IPS-15b (cell line): ENCODE data around the gene EXOC7.
"Not testable (repeated sequence)": the region's sequence is repeated elsewhere in the genome, so short reads cannot be mapped to it uniquely, and the experiment has no call there.

Experiments used
- H3K27me3 ChIP-seq: one replicate; pipeline ENCODE4 v1.6.1; 2013; ENCODE audit warnings: low read length; ENCODE audit not compliant: control insufficient read depth, insufficient read depth
- H3K36me3 ChIP-seq: one replicate; pipeline ENCODE4 v1.6.1; 2013; ENCODE audit warnings: low read length; ENCODE audit not compliant: control insufficient read depth, insufficient read depth
- H3K4me1 ChIP-seq: one replicate; pipeline ENCODE4 v1.6.1; 2013; ENCODE audit warnings: mild to moderate bottlenecking, low read length; ENCODE audit not compliant: control insufficient read depth, insufficient read depth
- H3K4me3 ChIP-seq: one replicate; pipeline ENCODE4 v1.5.1; 2013; ENCODE audit warnings: low read depth, low read length
- H3K9ac ChIP-seq: one replicate; pipeline ENCODE4 v1.6.1; 2013; ENCODE audit warnings: low read depth, mild to moderate bottlenecking, low read length
- H3K9me3 ChIP-seq: one replicate; pipeline ENCODE4 v1.6.1; 2013; ENCODE audit warnings: mild to moderate bottlenecking, low read length; ENCODE audit not compliant: control insufficient read depth, insufficient read depth

EXOC7 gene

GRCh38 chr17:76081295-76082210 is 22.0 kb downstream of the EXOC7 start:
- Histone ChIP-seq H3K4me1 (peaks cover 17% of the 10 kb centered on the region), H3K4me3 (no peak overlapping the region), H3K9me3 (no peaks in the 10 kb centered on the region), H3K27me3 (peaks cover 35% of the 10 kb centered on the region), H3K36me3 (peaks cover 33% of the 10 kb centered on the region), H3K9ac (no peak overlapping the region)

GRCh38 chr17:76080768-76081287 is 22.8 kb downstream of the EXOC7 start:
- H3K9ac ChIP-seq, result no peak overlapping the region
- H3K36me3 ChIP-seq, result peaks cover 27% of the 10 kb centered on the region
- no peaks in the 10 kb centered on the region for H3K9me3 ChIP-seq
- H3K4me3 ChIP-seq, result peak overlapping the region; percentile 41
- H3K27me3 ChIP-seq, result peaks cover 42% of the 10 kb centered on the region
- peaks cover 17% of the 10 kb centered on the region for H3K4me1 ChIP-seq

GRCh38 chr17:76079956-76080767 is 23.4 kb downstream of the EXOC7 start:
- Histone ChIP-seq H3K4me3 (peak overlapping the region; percentile 41), H3K9me3 (no peaks in the 10 kb centered on the region), H3K4me1 (peaks cover 17% of the 10 kb centered on the region), H3K27me3 (peaks cover 49% of the 10 kb centered on the region), H3K36me3 (peaks cover 20% of the 10 kb centered on the region), H3K9ac (peak overlapping the region; percentile 65)

GRCh38 chr17:76079535-76079955 is 24.0 kb downstream of the EXOC7 start:
- peaks cover 17% of the 10 kb centered on the region for H3K4me1 ChIP-seq
- H3K9ac ChIP-seq, result no peak overlapping the region
- peak overlapping the region; percentile 41 for H3K4me3 ChIP-seq
- no peaks in the 10 kb centered on the region for H3K9me3 ChIP-seq
- H3K27me3 ChIP-seq, result peaks cover 54% of the 10 kb centered on the region
- peaks cover 17% of the 10 kb centered on the region for H3K36me3 ChIP-seq

DNA sequence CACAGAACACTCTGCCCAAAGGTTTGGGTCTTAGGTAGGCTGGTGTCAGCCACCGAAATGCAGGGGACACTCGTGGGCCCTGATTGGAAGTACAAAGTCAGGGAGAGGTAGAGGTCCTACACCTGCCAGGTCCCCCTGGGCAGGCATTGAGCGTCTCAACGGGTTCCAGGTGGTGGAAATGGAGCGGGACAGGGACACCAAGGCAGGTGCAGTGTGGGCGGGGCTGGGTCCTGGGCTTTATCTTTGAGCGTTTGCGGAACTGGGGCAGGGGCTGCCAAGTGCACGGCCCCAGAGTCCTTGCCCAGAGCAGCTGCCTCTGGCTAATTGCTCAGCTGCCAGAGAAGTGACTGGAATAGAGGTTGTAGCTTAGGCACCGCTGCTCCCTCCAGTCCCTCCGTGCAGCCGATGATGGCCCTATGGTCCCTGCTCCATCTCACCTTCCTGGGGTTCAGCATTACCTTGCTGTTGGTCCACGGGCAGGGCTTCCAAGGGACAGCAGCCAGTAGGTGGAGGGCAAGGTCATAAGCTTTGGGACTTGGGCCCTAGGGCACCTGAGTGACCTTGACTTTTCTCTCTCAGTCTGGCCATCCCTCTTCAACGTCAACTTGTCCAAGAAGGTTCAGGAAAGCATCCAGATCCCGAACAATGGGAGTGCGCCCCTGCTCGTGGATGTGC is 24.6 kb downstream of the EXOC7 start, which contains the start of gene ZACN:
ZACN (plus strand) TSS at position 323 of the 675 bp plus-strand sequence; CDS start at position 406, 83 bp downstream.
- no peaks in the 10 kb centered on the region for H3K9me3 ChIP-seq
- peak within 1 kb of the TSS; percentile 41 for H3K4me3 ChIP-seq
- H3K36me3 ChIP-seq, result peaks cover 13% of the 10 kb centered on the region
- peaks cover 59% of the 10 kb centered on the region for H3K27me3 ChIP-seq
- peak within 1 kb of the TSS; percentile 65 for H3K9ac ChIP-seq
- peaks cover 17% of the 10 kb centered on the region for H3K4me1 ChIP-seq

- Histone ChIP-seq H3K27me3 (peaks cover 66% of the 10 kb centered on the region), H3K4me1 (peaks cover 17% of the 10 kb centered on the region)
- H3K36me3 ChIP-seq, H3K4me3 ChIP-seq, H3K9ac ChIP-seq, H3K9me3 ChIP-seq: not testable (repeated sequence)
Observed at GRCh38 chr17:76078370-76078769, 25.2 kb downstream of the EXOC7 start.

- no peaks in the 10 kb centered on the region for H3K9me3 ChIP-seq
- no peak overlapping the region for H3K9ac ChIP-seq
- peak overlapping the region; percentile 60 for H3K4me3 ChIP-seq
- H3K4me1 ChIP-seq, result peaks cover 19% of the 10 kb centered on the region
- H3K27me3 ChIP-seq, result peaks cover 68% of the 10 kb centered on the region
- H3K36me3 ChIP-seq, result no peaks in the 10 kb centered on the region
Observed at GRCh38 chr17:76077584-76078110, 25.9 kb downstream of the EXOC7 start.

DNA sequence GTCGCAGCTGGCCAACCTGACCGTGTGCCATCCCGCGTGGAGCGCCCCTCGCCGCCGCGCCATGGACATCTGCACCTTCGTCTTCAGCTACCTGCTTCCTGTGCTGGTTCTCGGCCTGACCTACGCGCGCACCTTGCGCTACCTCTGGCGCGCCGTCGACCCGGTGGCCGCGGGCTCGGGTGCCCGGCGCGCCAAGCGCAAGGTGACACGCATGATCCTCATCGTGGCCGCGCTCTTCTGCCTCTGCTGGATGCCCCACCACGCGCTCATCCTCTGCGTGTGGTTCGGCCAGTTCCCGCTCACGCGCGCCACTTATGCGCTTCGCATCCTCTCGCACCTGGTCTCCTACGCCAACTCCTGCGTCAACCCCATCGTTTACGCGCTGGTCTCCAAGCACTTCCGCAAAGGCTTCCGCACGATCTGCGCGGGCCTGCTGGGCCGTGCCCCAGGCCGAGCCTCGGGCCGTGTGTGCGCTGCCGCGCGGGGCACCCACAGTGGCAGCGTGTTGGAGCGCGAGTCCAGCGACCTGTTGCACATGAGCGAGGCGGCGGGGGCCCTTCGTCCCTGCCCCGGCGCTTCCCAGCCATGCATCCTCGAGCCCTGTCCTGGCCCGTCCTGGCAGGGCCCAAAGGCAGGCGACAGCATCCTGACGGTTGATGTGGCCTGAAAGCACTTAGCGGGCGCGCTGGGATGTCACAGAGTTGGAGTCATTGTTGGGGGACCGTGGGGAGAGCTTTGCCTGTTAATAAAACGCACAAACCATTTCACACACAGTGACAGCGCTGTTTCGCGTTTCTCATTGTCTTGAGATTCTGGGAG is 26.6 kb downstream of the EXOC7 start:
- H3K36me3 ChIP-seq, result no peaks in the 10 kb centered on the region
- no peaks in the 10 kb centered on the region for H3K9me3 ChIP-seq
- peaks cover 68% of the 10 kb centered on the region for H3K27me3 ChIP-seq
- H3K9ac ChIP-seq, result no peak overlapping the region
- H3K4me3 ChIP-seq, result peak overlapping the region; percentile 60
- peaks cover 19% of the 10 kb centered on the region for H3K4me1 ChIP-seq

DNA sequence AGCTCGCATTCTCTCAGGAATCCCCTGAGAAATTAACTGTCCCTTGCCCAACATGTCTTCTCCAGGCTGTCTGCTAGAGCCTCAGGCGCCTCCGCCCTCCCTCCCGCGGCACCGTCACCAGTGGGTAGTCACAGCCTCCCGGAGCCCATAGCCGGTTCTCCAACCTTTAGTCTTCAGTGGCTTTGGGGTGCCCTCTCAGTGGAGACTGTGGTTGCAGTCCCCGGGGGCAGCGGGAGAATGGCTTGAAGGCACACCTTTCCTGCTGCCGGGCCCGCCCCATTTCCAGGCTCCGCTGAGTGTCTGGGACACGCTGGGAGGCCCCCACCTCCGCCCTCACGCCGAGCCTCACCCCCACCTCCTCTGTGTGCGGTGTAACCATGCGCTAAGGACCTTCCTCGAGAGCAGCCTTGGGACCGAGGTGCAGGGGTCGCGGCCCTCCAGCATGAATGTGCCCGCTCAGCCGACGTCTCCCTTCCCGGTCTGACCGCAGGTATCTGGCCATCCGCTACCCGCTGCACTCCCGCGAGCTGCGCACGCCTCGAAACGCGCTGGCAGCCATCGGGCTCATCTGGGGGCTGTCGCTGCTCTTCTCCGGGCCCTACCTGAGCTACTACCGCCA is 27.3 kb downstream of the EXOC7 start:
- Histone ChIP-seq H3K9me3 (no peaks in the 10 kb centered on the region), H3K4me1 (peaks cover 19% of the 10 kb centered on the region), H3K4me3 (peak overlapping the region; percentile 60), H3K27me3 (peaks cover 68% of the 10 kb centered on the region), H3K9ac (no peak overlapping the region), H3K36me3 (no peaks in the 10 kb centered on the region)

GRCh38 chr17:76075364-76076145 is 28.0 kb downstream of the EXOC7 start:
- Histone ChIP-seq H3K9ac (no peak overlapping the region), H3K27me3 (peaks cover 68% of the 10 kb centered on the region), H3K4me1 (peaks cover 18% of the 10 kb centered on the region), H3K4me3 (peak overlapping the region; percentile 60), H3K36me3 (no peaks in the 10 kb centered on the region), H3K9me3 (no peaks in the 10 kb centered on the region)
